GM12872 (cell line): ENCODE results near the gene SETBP1.

Experiments used
- TF ChIP-seq, protein P1 (sequence below): IDR thresholded peaks from 3 replicates; pipeline ENCODE4 v1.5.1; 2011; ENCODE audit warnings: low read depth, mild to moderate bottlenecking, low read length, moderate library complexity; ENCODE audit not compliant: insufficient read depth

The SETBP1 gene

DNA sequence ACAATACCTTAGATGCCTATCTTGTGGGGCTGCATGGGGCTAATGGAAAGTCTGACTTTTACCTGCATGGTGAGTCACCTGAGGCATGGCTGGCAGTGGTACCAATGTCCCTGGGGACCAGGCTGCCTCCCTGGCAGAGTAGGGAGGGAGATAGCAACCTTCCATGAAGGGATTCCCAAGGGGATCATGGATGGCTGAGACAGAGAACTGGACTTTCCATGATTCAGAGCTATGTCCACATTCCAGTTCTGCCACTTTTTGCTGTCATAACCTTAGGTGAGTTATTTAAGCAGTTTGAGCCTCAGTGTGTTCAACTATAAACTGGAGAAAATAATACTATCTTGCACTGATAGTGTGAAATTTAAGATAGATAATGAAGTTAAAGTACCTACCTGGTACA lies 178.6 kb downstream of the SETBP1 start:
- TF ChIP-seq, protein P1, sequence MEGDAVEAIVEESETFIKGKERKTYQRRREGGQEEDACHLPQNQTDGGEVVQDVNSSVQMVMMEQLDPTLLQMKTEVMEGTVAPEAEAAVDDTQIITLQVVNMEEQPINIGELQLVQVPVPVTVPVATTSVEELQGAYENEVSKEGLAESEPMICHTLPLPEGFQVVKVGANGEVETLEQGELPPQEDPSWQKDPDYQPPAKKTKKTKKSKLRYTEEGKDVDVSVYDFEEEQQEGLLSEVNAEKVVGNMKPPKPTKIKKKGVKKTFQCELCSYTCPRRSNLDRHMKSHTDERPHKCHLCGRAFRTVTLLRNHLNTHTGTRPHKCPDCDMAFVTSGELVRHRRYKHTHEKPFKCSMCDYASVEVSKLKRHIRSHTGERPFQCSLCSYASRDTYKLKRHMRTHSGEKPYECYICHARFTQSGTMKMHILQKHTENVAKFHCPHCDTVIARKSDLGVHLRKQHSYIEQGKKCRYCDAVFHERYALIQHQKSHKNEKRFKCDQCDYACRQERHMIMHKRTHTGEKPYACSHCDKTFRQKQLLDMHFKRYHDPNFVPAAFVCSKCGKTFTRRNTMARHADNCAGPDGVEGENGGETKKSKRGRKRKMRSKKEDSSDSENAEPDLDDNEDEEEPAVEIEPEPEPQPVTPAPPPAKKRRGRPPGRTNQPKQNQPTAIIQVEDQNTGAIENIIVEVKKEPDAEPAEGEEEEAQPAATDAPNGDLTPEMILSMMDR = no peak

DNA sequence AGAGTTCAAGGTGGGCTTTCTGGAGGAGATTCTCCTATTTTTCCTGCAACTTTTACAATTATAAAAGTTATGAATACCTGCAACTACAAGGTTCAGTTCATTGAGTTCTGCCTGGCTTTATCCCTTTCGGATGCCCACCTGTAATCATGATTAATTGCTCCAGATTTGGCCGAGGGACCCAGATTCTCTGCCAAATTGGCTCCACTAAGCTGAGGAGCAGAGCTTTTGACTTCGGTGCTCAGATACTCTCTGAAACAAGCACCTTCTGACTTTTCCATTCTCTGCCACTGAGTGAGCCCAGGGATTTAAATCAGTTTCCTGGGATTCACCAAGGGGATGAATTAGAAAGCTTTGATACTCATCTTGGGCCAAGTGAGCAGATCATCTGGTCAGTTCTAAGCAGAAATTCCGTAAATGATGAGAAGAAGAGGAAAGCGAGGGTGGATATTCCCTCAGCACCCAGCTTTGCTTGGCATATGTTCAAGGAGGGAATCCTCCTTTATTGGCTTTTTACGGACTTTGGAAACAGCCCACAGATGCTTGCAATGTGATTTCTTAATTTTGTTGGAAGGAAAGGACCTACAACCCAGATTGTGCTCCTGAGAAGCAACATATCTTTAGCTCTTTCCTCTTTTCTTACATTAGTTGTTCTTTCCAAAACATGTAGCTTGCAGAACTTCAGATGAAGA lies 179.2 kb downstream of the SETBP1 start:
- TF ChIP-seq, protein P1 = no peak

DNA sequence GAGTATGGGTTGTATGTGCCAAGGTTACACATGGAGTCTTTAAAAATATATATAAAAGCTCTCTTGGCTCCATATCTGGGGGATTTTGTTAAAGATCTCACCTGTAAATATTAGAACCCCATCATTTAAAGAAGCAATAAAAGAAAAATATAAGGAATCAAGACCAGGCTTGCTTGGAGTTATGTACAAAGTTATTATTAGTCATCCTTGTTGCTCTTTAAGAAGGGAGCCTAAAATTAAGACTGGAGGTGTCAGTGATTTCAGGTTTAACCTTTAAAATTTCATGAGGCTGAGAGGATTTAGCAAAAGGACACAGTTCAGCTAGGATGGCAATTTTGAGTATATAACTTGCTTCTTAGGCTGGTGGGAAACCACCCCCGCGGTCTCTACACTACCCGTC lies 181.4 kb downstream of the SETBP1 start:
- TF ChIP-seq, protein P1 = no peak

DNA sequence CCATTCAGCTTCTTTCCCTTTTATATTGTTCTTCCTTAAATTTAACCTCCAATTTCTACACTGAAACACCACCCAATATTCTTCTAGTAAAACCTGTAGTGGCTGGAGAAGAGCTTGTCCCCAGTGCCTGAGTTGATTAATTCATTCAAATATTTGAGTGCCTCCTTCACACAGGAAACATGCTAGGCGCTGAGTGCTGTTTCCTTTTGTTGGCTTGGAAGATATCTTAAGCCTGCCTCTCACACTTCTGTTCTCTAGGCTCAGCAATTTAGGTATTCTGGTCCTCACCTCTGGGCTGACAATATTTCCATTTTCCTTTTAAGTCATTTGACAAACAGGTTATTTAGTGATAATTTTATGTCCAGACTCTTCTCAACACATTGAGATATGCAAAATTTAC lies 185.4 kb downstream of the SETBP1 start:
- TF ChIP-seq, protein P1 = no peak

DNA sequence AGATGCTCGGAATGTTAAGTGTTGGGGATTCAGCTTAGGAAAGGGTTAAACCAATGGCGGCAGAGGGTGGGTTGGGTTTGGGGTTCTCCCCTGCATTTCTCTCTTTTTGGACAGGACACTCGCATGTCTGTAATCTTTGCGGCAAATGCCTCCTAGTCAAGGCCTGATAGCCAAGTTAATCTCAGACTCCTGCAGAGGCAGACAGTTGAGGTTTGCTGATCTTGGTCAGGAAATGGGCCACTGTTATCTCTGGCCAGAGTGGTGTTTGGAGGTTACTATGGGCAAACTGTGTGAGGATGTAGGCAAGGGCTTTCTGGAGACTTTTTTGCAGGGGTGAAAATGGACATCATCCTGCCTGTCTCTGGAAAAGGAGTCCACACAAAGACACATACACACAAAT lies 188.8 kb downstream of the SETBP1 start:
- TF ChIP-seq, protein P1 = no peak

DNA sequence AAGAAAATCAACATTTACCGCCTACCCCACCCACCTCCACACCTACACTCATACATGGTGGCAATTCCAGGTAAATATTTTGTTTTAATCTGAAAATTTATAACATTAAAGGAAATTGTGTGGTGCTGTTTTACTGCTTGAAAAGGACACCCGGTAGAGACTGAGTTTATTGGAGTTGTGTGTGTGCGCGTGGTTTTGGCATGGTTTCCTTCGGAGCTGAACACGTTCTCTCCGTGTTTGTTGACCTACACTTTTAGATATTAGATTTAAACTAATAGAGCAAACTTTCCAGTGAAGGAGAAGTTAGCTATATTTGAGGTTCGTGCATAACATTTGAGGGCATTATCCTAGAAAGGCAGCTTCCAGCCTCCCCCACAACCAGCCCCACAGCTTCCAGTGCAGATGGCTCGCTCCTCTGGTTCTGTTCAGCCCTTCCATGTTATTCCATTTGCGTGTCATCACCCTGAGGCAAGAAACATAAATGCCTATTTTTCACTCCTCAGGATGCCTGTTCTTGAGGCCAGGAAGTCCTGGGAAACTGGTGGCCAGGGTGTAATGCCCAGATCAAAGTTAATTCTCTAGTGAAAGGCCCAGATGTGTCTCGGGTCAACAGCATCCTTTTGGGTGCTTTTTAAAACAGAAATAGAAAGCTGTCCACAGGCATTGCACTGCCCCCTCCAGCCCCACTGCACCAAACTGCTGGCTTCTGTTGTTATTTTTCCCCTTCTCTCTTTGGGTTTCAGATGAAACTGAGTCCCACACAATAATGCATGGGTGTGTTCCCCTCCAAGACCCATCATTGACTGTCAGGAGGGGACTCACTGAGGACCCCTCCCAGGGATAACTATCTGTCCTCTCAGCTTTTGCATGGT lies 190.2 kb downstream of the SETBP1 start:
- TF ChIP-seq, protein P1 = no peak

DNA sequence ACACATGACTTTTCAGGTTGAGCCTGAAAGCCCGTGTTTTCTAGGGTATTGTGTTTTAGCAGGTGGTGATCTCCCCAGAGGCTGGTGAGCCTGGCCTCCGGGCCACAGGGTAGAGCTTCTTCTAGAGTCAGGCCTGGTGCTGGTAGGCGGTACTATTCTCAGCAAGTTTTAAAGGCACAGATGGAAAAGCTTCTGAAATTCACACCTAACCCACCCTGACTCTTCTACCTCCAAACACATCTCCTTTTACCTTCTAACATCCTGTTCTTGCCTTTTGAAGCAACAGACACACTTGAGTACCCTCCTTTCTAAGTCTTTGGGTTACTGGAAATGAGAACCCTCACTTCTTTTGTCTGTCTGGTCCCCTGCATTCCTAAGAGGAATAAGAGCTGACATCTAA lies 191.1 kb downstream of the SETBP1 start:
- TF ChIP-seq, protein P1 = no peak
